Liver (tissue), 9 donors: ENCODE measurements around the gene TP73. TPM values are rescaled to one million over a fixed set of nuclear protein-coding genes. Genes with fewer than 3 reads are reported as not detected.

Experiments used
- DNase-seq: peaks from one replicate; pipeline ENCODE4 v3.0.0-alpha.2; 2017; ENCODE audit warnings: low spot score
- H3K27ac ChIP-seq, 2 donors: one replicate each; pipeline ENCODE4 v1.7.0; 2013; ENCODE audit warnings: inconsistent platforms in 2 of 2, low read length in 2 of 2, control low read depth in 1 of 2, low read depth in 1 of 2, mild to moderate bottlenecking in 1 of 2
- H3K27me3 ChIP-seq, 4 donors: one replicate each; pipeline versions ENCODE4 v1.6.1 to v1.7.0; 2013; ENCODE audit warnings: low read length in 3 of 4, inconsistent platforms in 1 of 4, mild to moderate bottlenecking in 1 of 4, moderate library complexity in 1 of 4; ENCODE audit not compliant: control insufficient read depth in 4 of 4, insufficient read depth in 4 of 4
- H3K36me3 ChIP-seq, 4 donors: one replicate each; pipeline versions ENCODE4 v1.6.1 to v1.7.0; 2013; ENCODE audit warnings: low read length in 3 of 4, mild to moderate bottlenecking in 3 of 4, low read depth in 1 of 4, moderate library complexity in 1 of 4; ENCODE audit not compliant: control insufficient read depth in 4 of 4, insufficient read depth in 3 of 4
- H3K4me1 ChIP-seq, 4 donors: one replicate each; pipeline versions ENCODE4 v1.6.1 to v1.7.0; 2013; ENCODE audit warnings: low read length in 3 of 4, mild to moderate bottlenecking in 3 of 4, moderate library complexity in 1 of 4; ENCODE audit not compliant: control insufficient read depth in 4 of 4, insufficient read depth in 4 of 4
- H3K4me3 ChIP-seq, 3 donors: one replicate each; pipeline versions ENCODE4 v1.6.1 to v1.7.0; 2013; ENCODE audit warnings: low read length in 3 of 3, control low read depth in 1 of 3, low read depth in 1 of 3, mild to moderate bottlenecking in 1 of 3
- H3K9ac ChIP-seq, 2 donors: one replicate each; pipeline ENCODE4 v1.7.0; 2013; ENCODE audit warnings: low read length in 2 of 2, mild to moderate bottlenecking in 2 of 2, moderate library complexity in 2 of 2, control low read depth in 1 of 2, low read depth in 1 of 2
- H3K9me3 ChIP-seq, 4 donors: one replicate each; pipeline versions ENCODE4 v1.6.1 to v1.7.0; 2013; ENCODE audit warnings: low read length in 3 of 4; ENCODE audit not compliant: control insufficient read depth in 4 of 4
- ATF3 ChIP-seq: IDR thresholded peaks from 2 replicates; pipeline ENCODE4 v1.6.1; 2016; ENCODE audit warnings: antibody characterized with exemption
- CTCF ChIP-seq: fragments of 150-350 bp; IDR thresholded peaks from 2 replicates; pipeline ENCODE4 v1.5.1; 2017; ENCODE audit warnings: improper control_type of control experiment, low read depth, low read length; ENCODE audit not compliant: missing input control
- EGR1 ChIP-seq, 2 donors: IDR thresholded peaks; 2 replicates each; pipeline ENCODE4 v1.6.1; 2016 to 2018; ENCODE audit warnings: antibody characterized with exemption in 2 of 2, low read depth in 2 of 2
- FOXA2 ChIP-seq: IDR thresholded peaks from 2 replicates; pipeline ENCODE4 v1.6.1; 2016; ENCODE audit warnings: antibody characterized with exemption
- GABPA ChIP-seq, 2 donors: IDR thresholded peaks in 1 of 2; conservative IDR thresholded peaks in 1 of 2; 2 replicates each; pipeline ENCODE4 v1.6.1; 2016; ENCODE audit warnings: antibody characterized with exemption in 2 of 2, mild to moderate bottlenecking in 1 of 2, moderate library complexity in 1 of 2
- HNF4A ChIP-seq, 2 donors: conservative IDR thresholded peaks; 2 replicates each; pipeline ENCODE4 v1.6.1; 2016; ENCODE audit warnings: antibody characterized with exemption in 2 of 2, mild to moderate bottlenecking in 2 of 2
- HNF4G ChIP-seq: IDR thresholded peaks from 2 replicates; pipeline ENCODE4 v1.6.1; 2016; ENCODE audit warnings: antibody characterized with exemption
- JUND ChIP-seq, 2 donors: IDR thresholded peaks; 2 replicates each; pipeline ENCODE4 v1.6.1; 2016; ENCODE audit warnings: antibody characterized with exemption in 2 of 2
- NR2F2 ChIP-seq: IDR thresholded peaks from 2 replicates; pipeline ENCODE4 v1.6.1; 2016; ENCODE audit warnings: antibody characterized with exemption
- RXRA ChIP-seq, 2 donors: IDR thresholded peaks; 2 replicates each; pipeline ENCODE4 v1.6.1; 2017 to 2018; ENCODE audit warnings: antibody characterized with exemption in 2 of 2, mild to moderate bottlenecking in 1 of 2
- SP1 ChIP-seq: IDR thresholded peaks from 2 replicates; pipeline ENCODE4 v1.6.1; 2018; ENCODE audit warnings: antibody characterized with exemption, mild to moderate bottlenecking
- TAF1 ChIP-seq: conservative IDR thresholded peaks from 2 replicates; pipeline ENCODE4 v1.6.1; 2016; ENCODE audit warnings: antibody characterized with exemption, mild to moderate bottlenecking
- YY1 ChIP-seq: IDR thresholded peaks from 2 replicates; pipeline ENCODE4 v1.6.1; 2016; ENCODE audit warnings: antibody characterized with exemption, mild to moderate bottlenecking
- WGBS: extraction: QIAGEN DNeasy Blood & Tissue Kit; methylation state at CpG from one replicate; pipeline ENCODE4 v1.1.7; 2013; 5-methylcytosine and 5-hydroxymethylcytosine counted together
- polyA plus RNA-seq, 2 donors: library from polyadenylated mRNA; stranded (reverse) in 1 of 2; unstranded in 1 of 2; fragments of 200-250 nt in 1 of 2; fragments of >200 nt in 1 of 2; fragmentation: Nextera tagmentation in 1 of 2; extraction: Ambion mirVana in 1 of 2; gene quantifications; one replicate each; pipeline versions ENCODE4 v1.2.1 to v1.2.3, GENCODE V29; 2013 to 2015
- total RNA-seq, 2 donors: library from RNA; depleted of rRNA; stranded (reverse); fragments of >200 nt; gene quantifications; one replicate each; pipeline ENCODE4 v1.2.3, GENCODE V29; 2014
- TF ChIP-seq, protein P1 (sequence below): IDR thresholded peaks from 2 replicates; pipeline ENCODE4 v1.6.1; 2016; ENCODE audit warnings: antibody characterized with exemption
- TF ChIP-seq, protein P2 (sequence below): IDR thresholded peaks from 2 replicates; pipeline ENCODE4 v1.6.1; 2016; ENCODE audit warnings: antibody characterized with exemption, mild to moderate bottlenecking
- TF ChIP-seq, protein P3 (sequence below): IDR thresholded peaks from 2 replicates; pipeline ENCODE4 v1.6.1; 2016; ENCODE audit warnings: antibody characterized with exemption
- donor health status: healthy.
- donor health status: healthy.
- donor health status: healthy.
- donor health status: healthy.
- donor health status: healthy.

TP73 gene
- total and polyA plus RNA-seq, 4 donors = 0.08 to 0.29 (median 0.18) TPM

DNA sequence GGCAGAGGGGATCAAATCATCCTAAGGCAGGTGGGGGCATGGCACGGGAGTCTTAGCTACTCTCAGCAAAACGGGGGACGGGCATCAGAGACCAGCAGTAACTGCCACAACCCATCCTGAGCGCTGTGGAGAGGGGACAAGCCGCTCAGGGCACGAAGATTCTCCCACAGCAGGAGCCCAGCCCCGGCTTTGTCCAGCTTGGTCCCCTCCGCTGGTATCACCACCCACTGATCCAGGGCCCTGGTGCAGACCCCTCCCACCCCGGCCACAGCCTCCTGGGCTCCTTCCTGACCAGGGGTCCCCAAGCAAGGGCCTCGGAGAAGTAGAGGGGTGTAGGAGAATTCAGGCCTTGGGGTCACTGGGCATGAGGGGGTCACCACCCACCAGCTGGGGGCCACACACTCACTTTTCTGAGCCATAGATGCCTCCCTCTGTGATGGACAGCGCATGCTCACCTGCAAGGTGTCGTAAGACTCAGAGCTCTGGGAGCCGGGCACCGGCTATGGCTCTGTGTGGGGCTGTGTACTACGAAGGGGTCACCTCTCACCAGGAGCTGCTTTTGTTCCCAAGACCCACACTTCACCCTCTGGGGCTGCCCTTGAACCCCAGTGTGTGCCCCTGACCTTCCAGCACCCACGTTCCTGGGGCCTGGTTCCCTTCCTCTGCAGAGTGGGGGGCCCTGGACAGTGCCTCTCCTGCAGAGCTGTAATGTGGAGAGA, 117.9 kb downstream of the TP73 start:
- peaks cover 13 to 37% (median 29%) of the 10 kb centered on the region in 4 donors for H3K4me1 ChIP-seq
- H3K9me3 ChIP-seq = no peaks in the 10 kb centered on the region
- H3K27ac ChIP-seq = no peak overlapping the region
- H3K27me3 ChIP-seq = no peaks in the 10 kb centered on the region
- TF ChIP-seq CTCF = no peak
- TF ChIP-seq EGR1 (IDR thresholded peaks at IDR 0.05; ENCODE audit: low read depth in 2 of 2) = no peak
- TF ChIP-seq, protein P1, sequence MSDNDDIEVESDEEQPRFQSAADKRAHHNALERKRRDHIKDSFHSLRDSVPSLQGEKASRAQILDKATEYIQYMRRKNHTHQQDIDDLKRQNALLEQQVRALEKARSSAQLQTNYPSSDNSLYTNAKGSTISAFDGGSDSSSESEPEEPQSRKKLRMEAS = no peak
- TF ChIP-seq TAF1 = no peak
- no peak for TF ChIP-seq SP1
- no peak for TF ChIP-seq JUND (IDR thresholded peaks at IDR 0.05)
- H3K4me3 ChIP-seq = no peak overlapping the region
- 91% methylated on average over 16 of the region's 16 CpGs for WGBS
- no peaks in the 10 kb centered on the region for H3K36me3 ChIP-seq
- no peak overlapping the region for H3K9ac ChIP-seq
- no peak for DNase-seq

DNA sequence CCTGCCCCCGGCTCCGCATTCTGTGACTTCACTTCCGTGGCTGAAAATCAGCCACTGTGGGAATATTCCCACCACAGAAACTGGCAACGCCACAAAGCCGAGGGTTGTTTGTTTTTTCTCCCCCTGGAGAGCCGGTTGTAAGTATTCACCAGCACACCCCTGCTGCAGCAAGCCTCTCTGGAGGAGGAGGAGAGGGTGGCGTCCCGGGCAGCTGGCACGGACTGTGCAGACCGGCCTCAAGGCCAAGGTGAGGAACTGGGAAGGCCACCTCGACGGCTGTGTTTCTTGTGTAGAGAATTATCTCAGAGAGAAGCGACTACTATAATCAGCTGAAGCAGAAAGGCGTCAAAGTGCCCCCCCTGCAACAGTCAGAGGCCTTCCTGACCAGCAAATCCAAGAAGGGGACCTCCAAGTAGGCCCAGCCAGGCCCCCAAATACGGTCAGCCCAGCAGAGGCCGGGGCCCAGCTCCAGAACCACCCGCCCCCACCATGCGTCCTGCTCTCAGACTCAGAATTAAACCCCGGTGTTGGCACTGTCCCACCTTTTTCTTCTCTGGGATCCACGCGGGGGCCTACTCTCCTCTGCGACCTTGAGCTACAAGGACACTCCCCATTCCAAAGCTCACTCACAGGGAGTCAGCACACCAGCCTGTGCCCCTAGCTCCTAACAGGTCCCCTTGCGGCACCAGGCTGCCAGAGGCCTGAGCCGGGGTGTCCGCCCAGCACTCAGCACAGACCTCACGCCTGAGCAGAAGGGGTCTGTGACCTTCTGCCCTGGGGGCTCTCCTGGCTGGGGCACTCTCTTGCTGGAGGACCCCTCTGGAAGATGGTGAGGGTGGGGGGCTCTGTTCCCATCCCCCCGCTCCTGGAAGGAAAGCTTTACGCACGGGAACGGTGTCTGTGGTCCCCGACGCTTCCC, 119.1 kb downstream of the TP73 start:
- no peaks in the 10 kb centered on the region for H3K27me3 ChIP-seq
- no peak overlapping the region for H3K9ac ChIP-seq
- H3K9me3 ChIP-seq = no peaks in the 10 kb centered on the region
- no peaks in the 10 kb centered on the region for H3K36me3 ChIP-seq
- peaks cover 21 to 48% (median 40%) of the 10 kb centered on the region in 4 donors for H3K4me1 ChIP-seq
- H3K4me3 ChIP-seq = peak overlapping the region in 1 of 3 donors; percentile 77
- WGBS = 74% methylated on average over 32 of the region's 32 CpGs
- H3K27ac ChIP-seq = no peak overlapping the region
- no peak for DNase-seq
- TF ChIP-seq FOXA2 = no peak
- TF ChIP-seq, protein P1 = no peak
- TF ChIP-seq EGR1 (IDR thresholded peaks at IDR 0.05; ENCODE audit: low read depth in 2 of 2) = no peak
- TF ChIP-seq, protein P2, sequence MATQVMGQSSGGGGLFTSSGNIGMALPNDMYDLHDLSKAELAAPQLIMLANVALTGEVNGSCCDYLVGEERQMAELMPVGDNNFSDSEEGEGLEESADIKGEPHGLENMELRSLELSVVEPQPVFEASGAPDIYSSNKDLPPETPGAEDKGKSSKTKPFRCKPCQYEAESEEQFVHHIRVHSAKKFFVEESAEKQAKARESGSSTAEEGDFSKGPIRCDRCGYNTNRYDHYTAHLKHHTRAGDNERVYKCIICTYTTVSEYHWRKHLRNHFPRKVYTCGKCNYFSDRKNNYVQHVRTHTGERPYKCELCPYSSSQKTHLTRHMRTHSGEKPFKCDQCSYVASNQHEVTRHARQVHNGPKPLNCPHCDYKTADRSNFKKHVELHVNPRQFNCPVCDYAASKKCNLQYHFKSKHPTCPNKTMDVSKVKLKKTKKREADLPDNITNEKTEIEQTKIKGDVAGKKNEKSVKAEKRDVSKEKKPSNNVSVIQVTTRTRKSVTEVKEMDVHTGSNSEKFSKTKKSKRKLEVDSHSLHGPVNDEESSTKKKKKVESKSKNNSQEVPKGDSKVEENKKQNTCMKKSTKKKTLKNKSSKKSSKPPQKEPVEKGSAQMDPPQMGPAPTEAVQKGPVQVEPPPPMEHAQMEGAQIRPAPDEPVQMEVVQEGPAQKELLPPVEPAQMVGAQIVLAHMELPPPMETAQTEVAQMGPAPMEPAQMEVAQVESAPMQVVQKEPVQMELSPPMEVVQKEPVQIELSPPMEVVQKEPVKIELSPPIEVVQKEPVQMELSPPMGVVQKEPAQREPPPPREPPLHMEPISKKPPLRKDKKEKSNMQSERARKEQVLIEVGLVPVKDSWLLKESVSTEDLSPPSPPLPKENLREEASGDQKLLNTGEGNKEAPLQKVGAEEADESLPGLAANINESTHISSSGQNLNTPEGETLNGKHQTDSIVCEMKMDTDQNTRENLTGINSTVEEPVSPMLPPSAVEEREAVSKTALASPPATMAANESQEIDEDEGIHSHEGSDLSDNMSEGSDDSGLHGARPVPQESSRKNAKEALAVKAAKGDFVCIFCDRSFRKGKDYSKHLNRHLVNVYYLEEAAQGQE = no peak
- TF ChIP-seq CTCF = no peak
- TF ChIP-seq HNF4A (conservative IDR thresholded peaks at IDR 0.05) = no peak
- TF ChIP-seq NR2F2 = no peak
- TF ChIP-seq GABPA (IDR thresholded peaks at IDR 0.05 in 1 of 2, conservative IDR thresholded peaks at IDR 0.05 in 1 of 2) = no peak
- TF ChIP-seq YY1 = no peak
- TF ChIP-seq HNF4G = no peak
- TF ChIP-seq ATF3 = no peak
- TF ChIP-seq RXRA (IDR thresholded peaks at IDR 0.05) = no peak
- TF ChIP-seq, protein P3, sequence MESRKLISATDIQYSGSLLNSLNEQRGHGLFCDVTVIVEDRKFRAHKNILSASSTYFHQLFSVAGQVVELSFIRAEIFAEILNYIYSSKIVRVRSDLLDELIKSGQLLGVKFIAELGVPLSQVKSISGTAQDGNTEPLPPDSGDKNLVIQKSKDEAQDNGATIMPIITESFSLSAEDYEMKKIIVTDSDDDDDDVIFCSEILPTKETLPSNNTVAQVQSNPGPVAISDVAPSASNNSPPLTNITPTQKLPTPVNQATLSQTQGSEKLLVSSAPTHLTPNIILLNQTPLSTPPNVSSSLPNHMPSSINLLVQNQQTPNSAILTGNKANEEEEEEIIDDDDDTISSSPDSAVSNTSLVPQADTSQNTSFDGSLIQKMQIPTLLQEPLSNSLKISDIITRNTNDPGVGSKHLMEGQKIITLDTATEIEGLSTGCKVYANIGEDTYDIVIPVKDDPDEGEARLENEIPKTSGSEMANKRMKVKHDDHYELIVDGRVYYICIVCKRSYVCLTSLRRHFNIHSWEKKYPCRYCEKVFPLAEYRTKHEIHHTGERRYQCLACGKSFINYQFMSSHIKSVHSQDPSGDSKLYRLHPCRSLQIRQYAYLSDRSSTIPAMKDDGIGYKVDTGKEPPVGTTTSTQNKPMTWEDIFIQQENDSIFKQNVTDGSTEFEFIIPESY = no peak
